A549 (cell line): ENCODE results near the gene RGS14. TPM values are rescaled to one million over a fixed set of nuclear protein-coding genes. Genes with fewer than 3 reads are reported as not detected.
A peak's percentile ranks its signal among the peaks of the same experiment; 100 is the strongest.

ENCODE experiments used
- ATAC-seq, 2 experiments: fragments of 200-7000 bp in 1 of 2; fragments of >200 bp in 1 of 2; cut with Nextera tagmentation in 1 of 2; cut with Tn5 transposase in 1 of 2; 3 replicates each; pipeline versions ENCODE4 v1.8.0 to v1.9.1; 2018 to 2020; ENCODE audit warnings: mild to moderate bottlenecking in 1 of 2, moderate library complexity in 1 of 2
- CTCF ChIA-PET: fragments of 300-600 bp; sonication (Branson Sonifier 250); formaldehyde crosslinking; extraction: SDS; loops from one replicate; lab custom pipeline; 2021; ENCODE audit warnings: antibody characterized with exemption, inconsistent platforms; lab: Yijun Ruan, JAX
- POLR2A ChIA-PET: fragments of 350-600 bp; formaldehyde crosslinking; extraction: SDS; loops from one replicate; lab custom pipeline; 2021; ENCODE audit warnings: antibody characterized with exemption, inconsistent platforms; lab: Yijun Ruan, JAX
- DNase-seq, 2 experiments: peaks; one replicate each; pipeline versions ENCODE4 v3.0.0 to v3.0.0-alpha.2; 2011 to 2016; ENCODE audit warnings: low read depth in 1 of 2, low spot score in 1 of 2
- FAIRE-seq: peaks from 2 replicates; lab custom pipeline; 2011; peaks lifted over from hg19 to GRCh38; lab: Jason Lieb, UNC
- H3K27ac ChIP-seq, 2 experiments: fragments of >200 bp; sonication (Bioruptor Twin); formaldehyde crosslinking; 3 replicates each; pipeline ENCODE4 v1.5.1; 2016 to 2017
- H3K4me1 ChIP-seq: fragments of >200 bp; sonication (Bioruptor Twin); formaldehyde crosslinking; 3 replicates; pipeline ENCODE4 v1.6.1; 2016
- H3K4me2 ChIP-seq: fragments of >200 bp; sonication (Bioruptor Twin); formaldehyde crosslinking; 3 replicates; pipeline ENCODE4 v1.6.1; 2016
- H3K4me3 ChIP-seq: fragments of >200 bp; sonication (Bioruptor Twin); formaldehyde crosslinking; 3 replicates; pipeline ENCODE4 v1.5.1; 2016
- H3K9me3 ChIP-seq: fragments of >200 bp; sonication (Bioruptor Twin); formaldehyde crosslinking; 3 replicates; pipeline ENCODE4 v1.6.1; 2016
- BHLHE40 ChIP-seq: IDR thresholded peaks from 2 replicates; pipeline ENCODE4 v1.6.1; 2012; ENCODE audit warnings: low read depth, low read length, inconsistent platforms
- CBX2 ChIP-seq: fragments of 200-600 bp; sonication (generic); IDR thresholded peaks from 2 replicates; pipeline ENCODE4 v1.6.1; 2016; ENCODE audit warnings: low read depth, mild to moderate bottlenecking, borderline replicate concordance
- CBX8 ChIP-seq: fragments of 200-600 bp; sonication (generic); IDR thresholded peaks from 2 replicates; pipeline ENCODE4 v1.6.1; 2016
- CEBPB ChIP-seq, 2 experiments: fragments of >200 bp in 1 of 2; sonication (Bioruptor Twin) in 1 of 2; formaldehyde crosslinking in 1 of 2; IDR thresholded peaks; 2 replicates each; pipeline ENCODE4 v1.6.1; 2012 to 2016
- CHD2 ChIP-seq: fragments of 150-350 bp; IDR thresholded peaks from 2 replicates; pipeline ENCODE4 v1.6.1; 2014; ENCODE audit warnings: low read length; ENCODE audit not compliant: partially characterized antibody
- CTCF ChIP-seq: fragments of >200 bp; sonication (Bioruptor Twin); formaldehyde crosslinking; IDR thresholded peaks from 3 replicates; pipeline ENCODE4 v1.5.1; 2016
- E2F6 ChIP-seq: IDR thresholded peaks from 2 replicates; pipeline ENCODE4 v1.6.1; 2012; ENCODE audit warnings: low read depth, borderline replicate concordance
- ELK1 ChIP-seq: fragments of 150-350 bp; IDR thresholded peaks from 2 replicates; pipeline ENCODE4 v1.6.1; 2014; ENCODE audit warnings: low read depth, mild to moderate bottlenecking, low read length
- EP300 ChIP-seq, 2 experiments: fragments of >200 bp; sonication (Bioruptor Twin); formaldehyde crosslinking; IDR thresholded peaks; 2 replicates in 1 of 2; 3 replicates in 1 of 2; pipeline ENCODE4 v1.6.1; 2016 to 2017
- ESRRA ChIP-seq: fragments of 150-350 bp; IDR thresholded peaks from 2 replicates; pipeline ENCODE4 v1.6.1; 2014; ENCODE audit warnings: mild to moderate bottlenecking, low read length, borderline replicate concordance
- FOSB ChIP-seq: fragments of 250-450 bp; sonication (Bioruptor Pico); IDR thresholded peaks from 2 replicates; pipeline ENCODE4 v1.5.0; 2020; ENCODE audit warnings: mild to moderate bottlenecking, moderate library complexity
- FOXS1 ChIP-seq: fragments of 250-450 bp; sonication (Bioruptor Pico); IDR thresholded peaks from 2 replicates; pipeline ENCODE4 v1.5.0; 2020; ENCODE audit warnings: mild to moderate bottlenecking, moderate library complexity
- HDAC2 ChIP-seq: fragments of 200-600 bp; sonication (generic); IDR thresholded peaks from 2 replicates; pipeline ENCODE4 v1.6.1; 2016
- HEYL ChIP-seq: fragments of 250-450 bp; sonication (Bioruptor Pico); IDR thresholded peaks from 2 replicates; pipeline ENCODE4 v1.8.0; 2021; ENCODE audit warnings: mild to moderate bottlenecking, moderate library complexity
- HOXB13 ChIP-seq: fragments of 250-450 bp; sonication (Bioruptor Pico); IDR thresholded peaks from 2 replicates; pipeline ENCODE4 v1.5.0; 2020; ENCODE audit warnings: low read depth, mild to moderate bottlenecking, moderate library complexity
- HOXB5 ChIP-seq: fragments of 250-450 bp; sonication (Bioruptor Pico); IDR thresholded peaks from 2 replicates; pipeline ENCODE4 v1.5.0; 2020; ENCODE audit warnings: mild to moderate bottlenecking, moderate library complexity
- MAFK ChIP-seq: fragments of 450-650 bp; IDR thresholded peaks from 2 replicates; pipeline ENCODE4 v1.6.1; 2014; ENCODE audit not compliant: partially characterized antibody
- MAZ ChIP-seq: fragments of 150-350 bp; IDR thresholded peaks from 2 replicates; pipeline ENCODE4 v1.6.1; 2014; ENCODE audit warnings: antibody characterized with exemption, low read depth, low read length, borderline replicate concordance
- PBX3 ChIP-seq: IDR thresholded peaks from 2 replicates; pipeline ENCODE4 v1.6.1; 2012
- POLR2AphosphoS2 ChIP-seq: conservative IDR thresholded peaks from 2 replicates; pipeline ENCODE4 v1.6.1; 2012; ENCODE audit warnings: low read length, improper control_type of control experiment, inconsistent platforms
- RCOR1 ChIP-seq: fragments of 150-350 bp; IDR thresholded peaks from 2 replicates; pipeline ENCODE4 v1.6.1; 2014; ENCODE audit warnings: antibody characterized with exemption, low read length, low read depth
- SMC3 ChIP-seq: fragments of >200 bp; sonication (Bioruptor Twin); formaldehyde crosslinking; IDR thresholded peaks from 3 replicates; pipeline ENCODE4 v1.6.1; 2018; ENCODE audit warnings: inconsistent platforms
- ZC3H11A ChIP-seq: fragments of 450-650 bp; IDR thresholded peaks from 2 replicates; pipeline ENCODE4 v1.6.1; 2014; ENCODE audit warnings: antibody characterized with exemption, mild to moderate bottlenecking
- WGBS: methylation state at CpG from one replicate; pipeline ENCODE4 v1.1.6; 2017; ENCODE audit errors: missing lambda C conversion rate; 5-methylcytosine and 5-hydroxymethylcytosine counted together
- polyA plus RNA-seq, 4 experiments: library from polyadenylated mRNA; depleted of rRNA in 3 of 4; stranded (reverse); fragments of >200 nt; fragmentation: RNase III in 1 of 4; extraction: RNeasy Plus Mini Kit Qiagen cat#74134 plus additional on column Dnase treatment in 1 of 4; gene quantifications; 2 replicates in 3 of 4; 3 replicates in 1 of 4; pipeline ENCODE4 v1.2.3, GENCODE V29; 2011 to 2017

The RGS14 gene
- polyA plus RNA-seq, 2 of the 4 experiments (the other 2 are of a cell fraction), result 3.9 to 8.4 TPM

GRCh38 chr5:177361418-177362291 lies 3.9 kb downstream of the RGS14 start:
- Histone ChIP-seq H3K9me3 (no peaks in the 10 kb centered on the region), H3K4me2 (no peak overlapping the region), H3K27ac (no peak overlapping the region), H3K4me3 (no peak overlapping the region), H3K4me1 (peaks cover 3% of the 10 kb centered on the region; the same call in 1 of the 3 replicates)
- no peak for DNase-seq
- no peak for FAIRE-seq
- TF ChIP-seq E2F6 (no peak), RCOR1 (no peak), BHLHE40 (no peak), PBX3 (no peak), HDAC2 (no peak), HEYL (CRISPR knock-in tag) (no peak), CEBPB (IDR thresholded peaks at IDR 0.05) (no peak), FOSB (CRISPR knock-in tag) (no peak), SMC3 (no peak), POLR2AphosphoS2 (no peak), ZC3H11A (no peak), ESRRA (no peak), CBX8 (no peak), HOXB5 (CRISPR knock-in tag) (no peak), ELK1 (no peak), CHD2 (no peak), MAZ (no peak), CBX2 (no peak), CTCF (no peak)
- ChIA-PET CTCF (interaction anchor here (0.5 to 4.8 kb wide), 15 partner anchors 8 to 248 kb away, joined by 3 to 30 read pairs (median 4); partner anchors contain the start of gene LMAN2), POLR2A (interaction anchor here (0.6 to 2.1 kb wide), 3 partner anchors 9 to 65 kb away, joined by 4 to 6 read pairs (median 4); partner anchors contain the start of gene LMAN2)
- no peak for ATAC-seq
- 82% methylated on average over 5 of the region's 6 CpGs for WGBS

DNA sequence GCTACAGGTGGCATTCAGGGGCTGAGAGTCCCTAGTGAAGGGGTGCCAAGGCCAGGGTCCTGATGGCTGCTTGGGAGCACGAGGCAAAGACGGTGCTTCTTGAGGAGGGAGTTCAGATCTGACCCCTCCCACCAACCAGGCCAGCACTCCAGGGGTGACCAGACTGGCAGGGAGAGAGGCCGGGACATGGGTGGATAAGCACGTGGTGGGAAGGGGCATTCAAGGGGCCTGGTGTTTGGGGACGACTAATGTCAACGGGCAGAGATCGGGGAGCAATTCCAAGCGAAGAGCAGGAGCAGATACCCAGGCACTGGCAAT lies 4.5 kb downstream of the RGS14 start:
- CTCF ChIA-PET, result interaction anchor here (0.7 to 4.8 kb wide), 7 partner anchors 8 to 249 kb away, joined by 3 to 30 read pairs (median 5); partner anchors contain the start of gene LMAN2
- POLR2A ChIA-PET, result interaction anchor here (0.6 to 2.1 kb wide), 2 partner anchors 11 to 64 kb away, joined by 4 to 6 read pairs; partner anchors contain the start of gene LMAN2
- Histone ChIP-seq H3K4me1 (peaks cover 3% of the 10 kb centered on the region; the same call in 1 of the 3 replicates), H3K4me2 (peak overlapping the region; percentile 82; the same call in 2 of the 3 replicates), H3K9me3 (no peaks in the 10 kb centered on the region), H3K27ac (no peak overlapping the region; a peak in 1 of 6 replicates), H3K4me3 (no peak overlapping the region)
- ATAC-seq, result no peak
- DNase-seq, result no peak
- WGBS, result 82% methylated on average over 8 of the region's 8 CpGs
- no peak for FAIRE-seq
- TF ChIP-seq RCOR1 (no peak), EP300 (IDR thresholded peaks at IDR 0.05) (no peak), FOXS1 (CRISPR knock-in tag) (no peak), MAFK (no peak), HOXB13 (CRISPR knock-in tag) (no peak)
- TF ChIP-seq, all 56 proteins: peak for 0
